Keratinocyte (primary cell): ENCODE data around the gene LRRC2. TPM values are rescaled to one million over a fixed set of nuclear protein-coding genes. Genes with fewer than 3 reads are reported as not detected.

Experiments
- DNase-seq: peaks from one replicate; pipeline ENCODE4 v3.0.0-alpha.2; 2011; ENCODE audit warnings: low read depth, missing footprints, low spot score
- FAIRE-seq: peaks from 2 replicates; lab custom pipeline; 2011; peaks lifted over from hg19 to GRCh38; lab: Jason Lieb, UNC
- H2AFZ ChIP-seq: 2 replicates; pipeline ENCODE4 v1.6.0; 2012; ENCODE audit warnings: low read length, control low read depth, inconsistent platforms; ENCODE audit not compliant: control insufficient read depth
- H3K27ac ChIP-seq: 2 replicates; pipeline ENCODE4 v1.5.1; 2011; ENCODE audit warnings: low read length; ENCODE audit not compliant: control insufficient read depth, insufficient read depth
- H3K27me3 ChIP-seq: 3 replicates; pipeline ENCODE4 v1.6.0; 2011; ENCODE audit warnings: low read length; ENCODE audit not compliant: control insufficient read depth, insufficient read depth; ENCODE audit errors: extremely low read depth
- H3K36me3 ChIP-seq, 2 experiments: 2 replicates in 1 of 2; 3 replicates in 1 of 2; pipeline ENCODE4 v1.5.1; 2011; ENCODE audit warnings: low read length in 2 of 2, mild to moderate bottlenecking in 1 of 2; ENCODE audit not compliant: control insufficient read depth in 2 of 2, insufficient read depth in 2 of 2; ENCODE audit errors: extremely low read depth in 1 of 2
- H3K4me1 ChIP-seq: 3 replicates; pipeline ENCODE4 v1.5.1; 2011; ENCODE audit warnings: low read length; ENCODE audit not compliant: control insufficient read depth, insufficient read depth; ENCODE audit errors: extremely low read depth
- H3K4me2 ChIP-seq: 3 replicates; pipeline ENCODE4 v1.6.0; 2011; ENCODE audit warnings: low read depth, low read length; ENCODE audit not compliant: control insufficient read depth, insufficient read depth; ENCODE audit errors: extremely low read depth
- H3K4me3 ChIP-seq, 3 experiments: fragments of 200-600 bp in 1 of 3; sonication (generic) in 1 of 3; 2 replicates in 2 of 3; 3 replicates in 1 of 3; pipeline ENCODE4 v1.5.1; 2011 to 2016; ENCODE audit warnings: low read length in 3 of 3, mild to moderate bottlenecking in 3 of 3, control low read depth in 2 of 3, inconsistent platforms in 1 of 3, low read depth in 1 of 3, mixed read lengths in 1 of 3, mixed run types in 1 of 3, moderate library complexity in 1 of 3; ENCODE audit not compliant: control insufficient read depth in 2 of 3, insufficient read depth in 2 of 3; ENCODE audit errors: extremely low read depth in 1 of 3
- H3K79me2 ChIP-seq: 2 replicates; pipeline ENCODE4 v1.6.0; 2012; ENCODE audit warnings: low read length; ENCODE audit not compliant: control insufficient read depth, insufficient read depth
- H3K9ac ChIP-seq: 3 replicates; pipeline ENCODE4 v1.6.0; 2011; ENCODE audit warnings: low read length; ENCODE audit not compliant: control insufficient read depth, insufficient read depth; ENCODE audit errors: extremely low read depth
- H3K9me1 ChIP-seq: 3 replicates; pipeline ENCODE4 v1.6.0; 2011; ENCODE audit warnings: low read length; ENCODE audit not compliant: control insufficient read depth, insufficient read depth; ENCODE audit errors: extremely low read depth
- H3K9me3 ChIP-seq: 2 replicates; pipeline ENCODE4 v1.5.1; 2012; ENCODE audit warnings: low read depth, low read length; ENCODE audit not compliant: control insufficient read depth
- H4K20me1 ChIP-seq: 3 replicates; pipeline ENCODE4 v1.6.0; 2011; ENCODE audit warnings: low read length; ENCODE audit not compliant: control insufficient read depth, insufficient read depth; ENCODE audit errors: extremely low read depth
- EZH2 ChIP-seq: IDR thresholded peaks from one replicate; pipeline ENCODE4 v1.6.1; 2012; ENCODE audit warnings: inconsistent platforms, mild to moderate bottlenecking, low read length, moderate library complexity
- dilution Hi-C: fragments of 300-500 bp; cut with MboI; formaldehyde crosslinking; loops from one replicate; pipeline ENCODE4 v1.7.0; 2020; ENCODE audit warnings: low sequenced_read_pairs; ENCODE audit not compliant: extremely low pct_ligation_motif_present
- polyA plus RNA-seq, 5 experiments: library from polyadenylated mRNA; depleted of rRNA in 3 of 5; stranded (reverse) in 3 of 5; stranded (forward) in 1 of 5; unstranded in 1 of 5; fragments of >200 nt; gene quantifications; 1 replicate in 1 of 5; 2 replicates in 3 of 5; 3 replicates in 1 of 5; pipeline versions ENCODE4 v1.2.1 to v1.2.3, GENCODE V29; 2011 to 2012; ENCODE audit warnings: missing spikeins in 2 of 5, low read depth in 1 of 5, low replicate concordance in 1 of 5
- TF ChIP-seq, protein P1 (sequence below), 3 experiments: IDR thresholded peaks in 1 of 3; conservative IDR thresholded peaks in 1 of 3; optimal IDR thresholded peaks in 1 of 3; 2 replicates in 2 of 3; 3 replicates in 1 of 3; pipeline versions ENCODE3 to v1.5.1; 2011; ENCODE audit warnings: low read length in 3 of 3, mild to moderate bottlenecking in 3 of 3, moderate library complexity in 2 of 3, control low read depth in 1 of 3, inconsistent platforms in 1 of 3; ENCODE audit not compliant: insufficient read depth in 2 of 3; ENCODE audit errors: extremely low read depth in 1 of 3

LRRC2 gene
- polyA plus RNA-seq, 1 donor (not counting 4 experiments of a cell fraction or from before 2014, with no cell fraction given): 0.51 TPM

DNA sequence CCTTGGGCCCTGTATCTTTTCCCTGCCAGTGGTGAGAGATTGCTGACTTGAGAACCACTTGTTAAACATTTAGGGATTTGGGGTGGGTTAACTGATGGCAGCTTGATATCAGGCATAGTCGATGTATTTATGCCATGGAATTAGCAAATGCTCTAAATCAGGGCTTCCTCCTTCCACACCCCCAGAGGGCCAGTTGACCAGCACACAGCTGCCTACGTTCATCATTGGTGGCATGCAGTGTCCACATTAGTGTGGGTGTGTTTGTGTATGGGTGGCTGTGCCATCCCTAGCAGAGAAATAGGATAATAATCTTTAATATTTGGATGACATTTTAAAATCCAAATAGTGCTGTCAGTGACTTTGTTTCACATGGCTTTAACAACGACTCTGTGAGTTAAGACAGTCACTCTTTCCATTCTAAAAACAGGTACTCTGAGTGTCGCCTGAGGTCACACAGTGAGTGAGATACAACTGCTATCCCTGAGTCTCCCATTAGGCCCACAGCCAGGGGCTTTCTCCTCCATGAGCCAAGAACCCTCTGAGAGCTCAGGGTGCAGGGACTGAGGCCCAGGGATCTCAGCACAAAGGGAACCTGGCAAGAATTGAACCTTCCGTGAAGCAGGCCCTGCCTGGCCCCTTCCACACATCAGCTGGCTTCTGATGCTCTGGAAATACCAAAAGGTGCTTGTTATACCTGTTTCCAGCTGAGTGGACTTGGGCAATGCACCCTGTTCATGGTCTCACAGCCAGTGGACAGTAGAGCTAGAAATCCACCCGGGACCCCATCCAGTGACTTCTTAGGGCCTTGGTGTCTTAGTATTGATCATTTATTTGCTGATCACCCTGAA lies 97.1 kb downstream of the LRRC2 start:
- H3K4me2 ChIP-seq: no peak overlapping the region
- no peaks in the 10 kb centered on the region for H3K9me1 ChIP-seq
- H3K9ac ChIP-seq: no peak overlapping the region
- no peak for FAIRE-seq
- no peak overlapping the region for H3K4me3 ChIP-seq
- TF ChIP-seq, protein P1, sequence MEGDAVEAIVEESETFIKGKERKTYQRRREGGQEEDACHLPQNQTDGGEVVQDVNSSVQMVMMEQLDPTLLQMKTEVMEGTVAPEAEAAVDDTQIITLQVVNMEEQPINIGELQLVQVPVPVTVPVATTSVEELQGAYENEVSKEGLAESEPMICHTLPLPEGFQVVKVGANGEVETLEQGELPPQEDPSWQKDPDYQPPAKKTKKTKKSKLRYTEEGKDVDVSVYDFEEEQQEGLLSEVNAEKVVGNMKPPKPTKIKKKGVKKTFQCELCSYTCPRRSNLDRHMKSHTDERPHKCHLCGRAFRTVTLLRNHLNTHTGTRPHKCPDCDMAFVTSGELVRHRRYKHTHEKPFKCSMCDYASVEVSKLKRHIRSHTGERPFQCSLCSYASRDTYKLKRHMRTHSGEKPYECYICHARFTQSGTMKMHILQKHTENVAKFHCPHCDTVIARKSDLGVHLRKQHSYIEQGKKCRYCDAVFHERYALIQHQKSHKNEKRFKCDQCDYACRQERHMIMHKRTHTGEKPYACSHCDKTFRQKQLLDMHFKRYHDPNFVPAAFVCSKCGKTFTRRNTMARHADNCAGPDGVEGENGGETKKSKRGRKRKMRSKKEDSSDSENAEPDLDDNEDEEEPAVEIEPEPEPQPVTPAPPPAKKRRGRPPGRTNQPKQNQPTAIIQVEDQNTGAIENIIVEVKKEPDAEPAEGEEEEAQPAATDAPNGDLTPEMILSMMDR (optimal IDR thresholded peaks at IDR 0.05 in 1 of 3, IDR thresholded peaks at IDR 0.05 in 1 of 3, conservative IDR thresholded peaks at IDR 0.05 in 1 of 3; ENCODE audit: extremely low read depth in 1 of 3, insufficient read depth in 2 of 3, low read length in 3 of 3): no peak
- no peak for TF ChIP-seq EZH2
- dilution Hi-C loops: no loop called here
- H4K20me1 ChIP-seq: no peaks in the 10 kb centered on the region
- H2AFZ ChIP-seq: no peak overlapping the region
- H3K27me3 ChIP-seq: peaks cover 41% of the 10 kb centered on the region
- H3K4me1 ChIP-seq: no peaks in the 10 kb centered on the region
- H3K36me3 ChIP-seq: no peaks in the 10 kb centered on the region
- no peaks in the 10 kb centered on the region for H3K9me3 ChIP-seq
- no peak for DNase-seq
- no peak overlapping the region for H3K27ac ChIP-seq
- no peaks in the 10 kb centered on the region for H3K79me2 ChIP-seq

DNA sequence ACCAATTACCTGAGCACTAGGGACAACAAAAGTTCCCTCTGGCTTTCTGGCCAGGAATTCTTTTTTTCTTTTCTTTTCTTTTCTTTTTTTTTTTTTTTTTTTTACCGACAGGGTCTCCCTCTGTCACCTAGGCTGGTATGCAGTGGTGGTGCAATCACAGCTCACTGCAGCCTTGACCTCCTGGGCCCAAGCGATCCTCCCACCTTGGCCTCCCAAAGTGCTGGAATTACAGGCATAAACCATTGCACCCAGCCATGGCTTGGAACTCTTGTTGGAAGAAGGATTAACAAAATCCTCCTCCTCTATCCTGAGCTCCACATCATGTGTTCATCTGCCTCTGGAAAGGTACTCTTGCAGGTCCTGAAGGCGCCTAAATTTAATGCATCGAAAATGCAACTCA lies 98.5 kb downstream of the LRRC2 start:
- H3K4me2 ChIP-seq: no peak overlapping the region
- dilution Hi-C loops: no loop called here
- H3K9me3 ChIP-seq: no peaks in the 10 kb centered on the region
- peaks cover 47% of the 10 kb centered on the region for H3K27me3 ChIP-seq
- no peaks in the 10 kb centered on the region for H3K9me1 ChIP-seq
- no peak for TF ChIP-seq EZH2
- TF ChIP-seq, protein P1 (optimal IDR thresholded peaks at IDR 0.05 in 1 of 3, IDR thresholded peaks at IDR 0.05 in 1 of 3, conservative IDR thresholded peaks at IDR 0.05 in 1 of 3; ENCODE audit: extremely low read depth in 1 of 3, insufficient read depth in 2 of 3, low read length in 3 of 3): no peak
- no peak overlapping the region for H3K4me3 ChIP-seq
- H3K36me3 ChIP-seq: no peaks in the 10 kb centered on the region
- DNase-seq (no peak), FAIRE-seq (no peak)
- H3K4me1 ChIP-seq: no peaks in the 10 kb centered on the region
- H3K79me2 ChIP-seq: no peaks in the 10 kb centered on the region
- H3K27ac ChIP-seq: no peak overlapping the region
- H4K20me1 ChIP-seq: no peaks in the 10 kb centered on the region
- H2AFZ ChIP-seq: no peak overlapping the region
- H3K9ac ChIP-seq: no peak overlapping the region
